HG02798 (cell line): ENCODE data around the gene SCNN1B.

ENCODE experiments used
- ATAC-seq: cut with Tn5 transposase; IDR thresholded peaks from one replicate; pipeline ENCODE4 v1.9.1; 2021; ENCODE audit warnings: mild to moderate bottlenecking; ENCODE audit not compliant: unreplicated experiment, poor library complexity

SCNN1B gene

GRCh38 chr16:23318639-23319038, 16.5 kb downstream of the SCNN1B start:
- no peak for ATAC-seq

- no peak for ATAC-seq
Measured at GRCh38 chr16:23319861-23320615, 17.9 kb downstream of the SCNN1B start.

GRCh38 chr16:23320693-23321092, 18.6 kb downstream of the SCNN1B start:
- no peak for ATAC-seq

GRCh38 chr16:23321206-23321875, 19.2 kb downstream of the SCNN1B start:
- no peak for ATAC-seq

GRCh38 chr16:23323224-23324030, 21.3 kb downstream of the SCNN1B start:
- no peak for ATAC-seq

- no peak for ATAC-seq
Measured at GRCh38 chr16:23324727-23325126, 22.6 kb downstream of the SCNN1B start.

GRCh38 chr16:23327836-23328235, 25.7 kb downstream of the SCNN1B start:
- ATAC-seq: no peak

GRCh38 chr16:23330161-23330560, 28.1 kb downstream of the SCNN1B start:
- ATAC-seq: no peak

- ATAC-seq: no peak
Measured at GRCh38 chr16:23330583-23331249, 28.6 kb downstream of the SCNN1B start.

- no peak for ATAC-seq
Measured at GRCh38 chr16:23333034-23333579, 31.0 kb downstream of the SCNN1B start.

- no peak for ATAC-seq
Measured at GRCh38 chr16:23333831-23334456, 31.8 kb downstream of the SCNN1B start.

- ATAC-seq: no peak
Measured at GRCh38 chr16:23334457-23334853, 32.4 kb downstream of the SCNN1B start.

- no peak for ATAC-seq
Measured at GRCh38 chr16:23334950-23335349, 32.8 kb downstream of the SCNN1B start.

GRCh38 chr16:23337836-23338550, 35.9 kb downstream of the SCNN1B start:
- no peak for ATAC-seq

- no peak for ATAC-seq
Measured at GRCh38 chr16:23339787-23340186, 37.7 kb downstream of the SCNN1B start.

- ATAC-seq: no peak
Measured at GRCh38 chr16:23342083-23342640, 40.1 kb downstream of the SCNN1B start.

GRCh38 chr16:23343643-23344612, 41.8 kb downstream of the SCNN1B start:
- no peak for ATAC-seq

- no peak for ATAC-seq
Measured at GRCh38 chr16:23345237-23345636, 43.1 kb downstream of the SCNN1B start.
